GM21786 (cell line): ENCODE measurements around the gene SCUBE3.

ENCODE experiments used
- ATAC-seq: cut with Tn5 transposase; IDR thresholded peaks from one replicate; pipeline ENCODE4 v1.9.1; 2021; ENCODE audit not compliant: unreplicated experiment

SCUBE3 gene

GRCh38 chr6:35213824-35214756 lies at the start of gene SCUBE3:
TSS of gene SCUBE3 (plus strand) at chr6:35213956. CDS start at chr6:35214419, 463 bp downstream.
- ATAC-seq = no peak

GRCh38 chr6:35164277-35164676 lies 49.5 kb upstream of the SCUBE3 start:
- no peak for ATAC-seq

- ATAC-seq = no peak
Observed at GRCh38 chr6:35164868-35165267, 48.9 kb upstream of the SCUBE3 start.

GRCh38 chr6:35165630-35166071 lies 48.1 kb upstream of the SCUBE3 start:
- no peak for ATAC-seq

- ATAC-seq = no peak
Observed at GRCh38 chr6:35166116-35166515, 47.6 kb upstream of the SCUBE3 start.

- no peak for ATAC-seq
Observed at GRCh38 chr6:35166520-35166919, 47.2 kb upstream of the SCUBE3 start.

- no peak for ATAC-seq
Observed at GRCh38 chr6:35167505-35167904, 46.3 kb upstream of the SCUBE3 start.

GRCh38 chr6:35168461-35168861 lies 45.3 kb upstream of the SCUBE3 start:
- no peak for ATAC-seq

GRCh38 chr6:35170166-35170565 lies 43.6 kb upstream of the SCUBE3 start:
- no peak for ATAC-seq

- no peak for ATAC-seq
Observed at GRCh38 chr6:35170891-35171290, 42.9 kb upstream of the SCUBE3 start.

- no peak for ATAC-seq
Observed at GRCh38 chr6:35173044-35173426, 40.7 kb upstream of the SCUBE3 start.

GRCh38 chr6:35173427-35174087 lies 40.2 kb upstream of the SCUBE3 start:
- no peak for ATAC-seq

- ATAC-seq = no peak
Observed at GRCh38 chr6:35174088-35174434, 39.7 kb upstream of the SCUBE3 start.

GRCh38 chr6:35174501-35174900 lies 39.3 kb upstream of the SCUBE3 start:
- no peak for ATAC-seq

- ATAC-seq = no peak
Observed at GRCh38 chr6:35176301-35177024, 37.3 kb upstream of the SCUBE3 start.

- no peak for ATAC-seq
Observed at GRCh38 chr6:35177157-35177556, 36.6 kb upstream of the SCUBE3 start.

- no peak for ATAC-seq
Observed at GRCh38 chr6:35177596-35177995, 36.2 kb upstream of the SCUBE3 start.

- no peak for ATAC-seq
Observed at GRCh38 chr6:35178012-35178411, 35.7 kb upstream of the SCUBE3 start.

GRCh38 chr6:35178932-35179832 lies 34.6 kb upstream of the SCUBE3 start:
- ATAC-seq = no peak

- no peak for ATAC-seq
Observed at GRCh38 chr6:35179901-35180535, 33.7 kb upstream of the SCUBE3 start.
